NCI-H187 (cell line): ENCODE data around the gene OR52E4.

Experiments used
- DNase-seq, 2 experiments: peaks; one replicate each; lab custom pipeline; 2025; lab: John Stamatoyannopoulos, UW

OR52E4 gene

GRCh38 chr11:5929571-5930368 lies 49.3 kb downstream of the OR52E4 start:
- no peak for DNase-seq

GRCh38 chr11:5930614-5931013 lies 50.2 kb downstream of the OR52E4 start:
- DNase-seq, result no peak

- DNase-seq, result no peak
Observed at GRCh38 chr11:5931061-5931460, 50.6 kb downstream of the OR52E4 start.

- DNase-seq, result no peak
Observed at GRCh38 chr11:5932671-5933070, 52.2 kb downstream of the OR52E4 start.

- no peak for DNase-seq
Observed at GRCh38 chr11:5933116-5933515, 52.7 kb downstream of the OR52E4 start.
